Pancreas (tissue), 10 donors: ENCODE data around the gene OSBPL6. TPM values are rescaled to one million over a fixed set of nuclear protein-coding genes. Genes with fewer than 3 reads are reported as not detected.

Experiments used
- ATAC-seq, 4 donors: fragments of 200-7000 bp; cut with Tn5 transposase; one replicate each; pipeline versions ENCODE4 v1.8.0 to v1.9.1; 2020; ENCODE audit warnings: mild to moderate bottlenecking in 4 of 4, moderate library complexity in 4 of 4
- DNase-seq, 6 donors: peaks; one replicate each; pipeline ENCODE4 v3.0.0-alpha.2; 2020
- FAIRE-seq: peaks from 2 replicates; lab custom pipeline; 2012; peaks lifted over from hg19 to GRCh38; lab: Jason Lieb, UNC
- H3K27ac ChIP-seq, 4 donors: fragments of 200-600 bp; sonication (generic); 1 replicate in 3 of 4; 2 replicates in 1 of 4; pipeline versions ENCODE4 v1.5.0 to v1.8.0; 2020
- H3K27me3 ChIP-seq, 4 donors: fragments of 200-600 bp; one replicate each; pipeline ENCODE4 v1.8.0; 2021
- H3K36me3 ChIP-seq, 3 donors: fragments of 200-600 bp; sonication (generic) in 1 of 3; one replicate each; pipeline versions ENCODE4 v1.5.0 to v1.8.0; 2020 to 2021
- H3K4me1 ChIP-seq, 3 donors: fragments of 200-600 bp; one replicate each; pipeline ENCODE4 v1.8.0; 2021
- H3K4me3 ChIP-seq, 4 donors: fragments of 200-600 bp; sonication (generic) in 2 of 4; one replicate each; pipeline versions ENCODE4 v1.5.0 to v1.8.0; 2020 to 2021
- H3K9me3 ChIP-seq, 4 donors: fragments of 200-600 bp; one replicate each; pipeline ENCODE4 v1.8.0; 2021
- WGBS, 2 donors: extraction: QIAGEN DNeasy Blood & Tissue Kit; methylation state at CpG; one replicate each; pipeline ENCODE4 v1.1.7; 2013; 5-methylcytosine and 5-hydroxymethylcytosine counted together
- intact Hi-C, 3 donors: fragments of 100-400 bp; cut with DNase I; formaldehyde crosslinking; loops; one replicate each; pipeline versions ENCODE4 v1.11.1 to v1.14.2; 2022
- polyA plus RNA-seq, 2 donors: library from polyadenylated mRNA; stranded (reverse); fragments of 200-250 nt; gene quantifications; one replicate each; pipeline ENCODE4 v1.2.3, GENCODE V29; 2013
- total RNA-seq, 6 donors: library from RNA; stranded (reverse); fragmentation: NEBNext Ultra II Directional in 4 of 6; extraction: Animal tissue kit (Norgen Biotek cat#: 25700) in 4 of 6; gene quantifications; one replicate each; pipeline versions ENCODE4 v1.2.1 to v1.2.4, GENCODE V29; 2021 to 2023
- TF ChIP-seq, protein P1 (sequence below), 4 donors: fragments of 200-600 bp; sonication (generic) in 3 of 4; IDR thresholded peaks; one replicate each; pipeline versions ENCODE4 v1.5.0 to v1.8.0; 2021; ENCODE audit warnings: antibody characterized with exemption in 4 of 4
- donor health status: healthy with polysubstance abuse.
- donor health status: DM: no; HTN: no; CAD: no; lungs with moderate emphysema.
- donor health status: DM: no; HTN: no; CAD: no.
- donor health status: control.
- donor health status: control.
- donor health status: Bipolar disorder and iron deficiency.
- donor health status: DM: yes; HTN: yes; CAD: no.
- donor health status: DM: no; HTN: no; CAD: no.
- donor health status: DM: no; HTN: no; CAD: no.
- donor health status: DM: yes; HTN: yes; CAD: no.

The OSBPL6 gene
- total and polyA plus RNA-seq, 8 donors = 0.30 to 1.4 (median 0.79) TPM

DNA sequence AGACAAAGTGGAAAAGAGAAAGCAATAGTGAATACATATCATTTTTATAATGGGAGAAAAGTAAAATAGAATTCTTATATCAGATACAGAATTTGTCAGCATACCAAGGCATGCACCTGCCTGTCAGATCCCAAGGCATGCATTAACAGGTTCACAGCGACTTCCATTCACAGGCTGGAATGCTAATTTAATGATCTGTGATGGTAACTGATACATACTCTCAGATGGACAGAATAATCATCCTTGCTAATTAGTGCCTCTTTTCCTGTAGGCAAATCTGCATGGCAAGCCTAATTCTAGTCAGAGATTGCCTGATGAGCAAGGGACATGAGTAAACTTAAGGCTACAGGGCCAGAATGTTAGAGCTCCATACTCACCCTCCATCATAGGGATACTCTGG lies 180.6 kb downstream of the OSBPL6 start:
- WGBS, 2 donors = 68 to 69% methylated on average over 1 of the region's 1 CpG
- no peaks in the 10 kb centered on the region for H3K4me1 ChIP-seq
- H3K27ac ChIP-seq = no peak overlapping the region
- no peak for FAIRE-seq
- H3K36me3 ChIP-seq = no peaks in the 10 kb centered on the region
- no peak for DNase-seq
- intact Hi-C loops = no loop called here
- ATAC-seq = no peak
- H3K27me3 ChIP-seq = no peaks in the 10 kb centered on the region
- TF ChIP-seq, protein P1, sequence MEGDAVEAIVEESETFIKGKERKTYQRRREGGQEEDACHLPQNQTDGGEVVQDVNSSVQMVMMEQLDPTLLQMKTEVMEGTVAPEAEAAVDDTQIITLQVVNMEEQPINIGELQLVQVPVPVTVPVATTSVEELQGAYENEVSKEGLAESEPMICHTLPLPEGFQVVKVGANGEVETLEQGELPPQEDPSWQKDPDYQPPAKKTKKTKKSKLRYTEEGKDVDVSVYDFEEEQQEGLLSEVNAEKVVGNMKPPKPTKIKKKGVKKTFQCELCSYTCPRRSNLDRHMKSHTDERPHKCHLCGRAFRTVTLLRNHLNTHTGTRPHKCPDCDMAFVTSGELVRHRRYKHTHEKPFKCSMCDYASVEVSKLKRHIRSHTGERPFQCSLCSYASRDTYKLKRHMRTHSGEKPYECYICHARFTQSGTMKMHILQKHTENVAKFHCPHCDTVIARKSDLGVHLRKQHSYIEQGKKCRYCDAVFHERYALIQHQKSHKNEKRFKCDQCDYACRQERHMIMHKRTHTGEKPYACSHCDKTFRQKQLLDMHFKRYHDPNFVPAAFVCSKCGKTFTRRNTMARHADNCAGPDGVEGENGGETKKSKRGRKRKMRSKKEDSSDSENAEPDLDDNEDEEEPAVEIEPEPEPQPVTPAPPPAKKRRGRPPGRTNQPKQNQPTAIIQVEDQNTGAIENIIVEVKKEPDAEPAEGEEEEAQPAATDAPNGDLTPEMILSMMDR (IDR thresholded peaks at IDR 0.05) = no peak
- H3K9me3 ChIP-seq = no peaks in the 10 kb centered on the region
- H3K4me3 ChIP-seq = no peak overlapping the region

DNA sequence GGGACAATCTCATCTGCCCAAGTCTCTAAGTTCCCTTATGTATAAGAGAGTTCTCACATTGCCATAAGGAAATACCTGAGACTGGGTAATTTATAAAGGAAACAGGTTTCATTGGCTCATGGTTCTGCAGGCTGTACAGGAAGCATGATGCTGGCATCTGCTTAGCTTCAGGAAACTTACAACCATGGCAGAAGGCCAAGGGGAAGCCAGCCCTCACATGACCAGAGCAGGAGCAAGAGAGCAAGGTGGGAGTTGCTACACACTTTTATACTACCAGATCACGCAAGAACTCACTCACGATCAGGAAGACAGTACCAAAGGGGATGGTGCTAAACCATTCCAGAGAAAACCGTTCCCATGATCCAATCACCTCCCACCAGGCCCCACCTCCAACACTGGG lies 182.7 kb downstream of the OSBPL6 start:
- H3K36me3 ChIP-seq = no peaks in the 10 kb centered on the region
- no peaks in the 10 kb centered on the region for H3K27me3 ChIP-seq
- no peaks in the 10 kb centered on the region for H3K9me3 ChIP-seq
- ATAC-seq = no peak
- H3K4me1 ChIP-seq = no peaks in the 10 kb centered on the region
- 89 to 98% methylated on average over 3 of the region's 3 CpGs for WGBS, 2 donors
- no peak overlapping the region for H3K4me3 ChIP-seq
- TF ChIP-seq, protein P1 (IDR thresholded peaks at IDR 0.05) = no peak
- no peak overlapping the region for H3K27ac ChIP-seq
- no peak for FAIRE-seq
- intact Hi-C loops = no loop called here
- DNase-seq = no peak

DNA sequence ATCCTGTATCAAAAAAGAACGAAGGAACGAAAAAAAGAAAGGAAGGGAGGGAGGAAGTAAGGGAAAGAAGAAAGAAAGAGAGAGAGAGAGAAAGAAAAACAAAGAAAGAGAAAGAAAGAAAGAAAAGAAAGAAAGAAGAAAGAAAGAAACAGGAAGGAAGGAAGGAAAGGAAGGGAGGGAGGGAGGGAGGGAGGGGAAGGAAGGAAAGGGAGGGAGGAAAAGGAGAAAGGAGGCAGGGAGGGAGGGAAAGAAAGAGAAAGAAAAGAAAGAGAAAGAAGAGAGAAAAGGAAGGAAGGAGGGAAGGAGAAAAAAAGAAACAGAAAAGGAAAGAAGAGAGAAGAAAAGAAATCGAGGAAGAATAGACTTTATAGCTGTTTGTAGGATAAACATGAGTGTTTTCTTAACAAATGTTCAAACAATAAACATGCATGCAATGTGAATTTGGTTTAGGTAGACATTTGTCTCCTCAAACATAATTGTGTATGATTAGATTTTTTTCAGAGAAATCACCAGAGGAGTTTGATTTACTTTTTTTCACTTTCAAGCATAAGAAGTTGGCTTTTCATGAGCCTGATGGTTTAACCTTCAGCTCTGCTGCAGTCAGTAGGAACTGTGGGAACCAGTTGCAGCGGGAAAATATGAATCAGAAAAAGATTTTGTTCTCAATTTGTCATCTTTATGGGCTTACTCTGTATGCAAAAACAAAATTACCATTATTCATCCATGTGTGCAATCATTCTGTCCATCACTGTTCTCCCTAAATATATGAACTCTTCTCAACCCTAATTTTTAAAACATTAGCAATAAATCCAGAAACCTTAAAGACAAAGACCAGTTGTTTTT lies 185.1 kb downstream of the OSBPL6 start:
- no peak for DNase-seq
- WGBS, 2 donors = 75 to 81% methylated on average over 4 of the region's 4 CpGs
- no peaks in the 10 kb centered on the region for H3K36me3 ChIP-seq
- no peaks in the 10 kb centered on the region for H3K27me3 ChIP-seq
- ATAC-seq = no peak
- intact Hi-C loops = no loop called here
- H3K27ac ChIP-seq = no peak overlapping the region
- H3K4me1 ChIP-seq = no peaks in the 10 kb centered on the region
- no peak for FAIRE-seq
- no peak overlapping the region for H3K4me3 ChIP-seq
- H3K9me3 ChIP-seq = no peaks in the 10 kb centered on the region
- TF ChIP-seq, protein P1 (IDR thresholded peaks at IDR 0.05) = no peak

DNA sequence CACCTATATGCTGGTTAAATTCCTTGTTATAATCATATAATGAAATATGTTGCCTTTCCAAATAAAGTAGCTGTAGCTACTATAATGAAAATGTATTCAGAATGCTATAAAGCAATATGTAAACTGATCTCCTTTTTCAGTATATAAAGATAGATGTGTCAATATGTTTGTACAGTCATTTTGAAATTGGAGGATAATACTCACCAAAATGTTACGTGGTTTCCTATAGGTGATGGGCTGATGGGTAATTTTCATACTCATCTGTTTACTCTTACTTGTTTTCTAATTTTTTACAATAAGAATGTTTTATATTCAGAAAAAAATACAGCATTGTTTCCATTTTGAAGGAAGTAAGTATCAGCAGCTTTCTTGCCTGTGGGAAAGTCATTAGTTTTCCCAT lies 186.5 kb downstream of the OSBPL6 start:
- WGBS, 2 donors = 94 to 97% methylated on average over 1 of the region's 1 CpG

More for the DNA sequence above, 186.5 kb downstream of the OSBPL6 start:
- FAIRE-seq (no peak), ATAC-seq (no peak), DNase-seq (no peak)
- H3K27ac ChIP-seq = no peak overlapping the region
- no peaks in the 10 kb centered on the region for H3K4me1 ChIP-seq
- H3K9me3 ChIP-seq = no peaks in the 10 kb centered on the region
- intact Hi-C loops = no loop called here
- H3K4me3 ChIP-seq = no peak overlapping the region
- TF ChIP-seq, protein P1 (IDR thresholded peaks at IDR 0.05) = no peak
- H3K27me3 ChIP-seq = no peaks in the 10 kb centered on the region
- H3K36me3 ChIP-seq = no peaks in the 10 kb centered on the region
